ENCODE measurements around the gene NSD1.

NSD1 gene

GRCh38 chr5:177241768-177242167 is 108.2 kb downstream of the NSD1 start:
- TF ChIP-seq CTCF (IDR thresholded peaks at IDR 0.05; ENCODE audit: insufficient read depth, low read length) (no peak), POLR2AphosphoS5 (IDR thresholded peaks at IDR 0.05; ENCODE audit: low read depth) (no peak), SPI1 (IDR thresholded peaks at IDR 0.05; ENCODE audit: borderline replicate concordance, low read depth) (no peak), GABPA (IDR thresholded peaks at IDR 0.05; ENCODE audit: low read depth) (no peak), REST (IDR thresholded peaks at IDR 0.05; ENCODE audit: insufficient replicate concordance, low read depth) (no peak)
- no peaks in the 10 kb centered on the region for H3K27me3 ChIP-seq (ENCODE audit: insufficient read depth, poor library complexity, severe bottlenecking)
- no peak overlapping the region for H3K27ac ChIP-seq (replicated peaks)
- no peak for DNase-seq (ENCODE audit: low read depth in 1 of 2, low spot score in 1 of 2)
- no peak overlapping the region for H3K4me3 ChIP-seq (replicated peaks; ENCODE audit: insufficient read depth, low read length)

- Histone ChIP-seq H3K27ac (replicated peaks) (no peak overlapping the region), H3K4me3 (replicated peaks; ENCODE audit: insufficient read depth, low read length) (no peak overlapping the region), H3K27me3 (ENCODE audit: insufficient read depth, poor library complexity, severe bottlenecking) (no peaks in the 10 kb centered on the region)
- TF ChIP-seq GABPA (IDR thresholded peaks at IDR 0.05; ENCODE audit: low read depth) (no peak), REST (IDR thresholded peaks at IDR 0.05; ENCODE audit: insufficient replicate concordance, low read depth) (no peak), CTCF (IDR thresholded peaks at IDR 0.05; ENCODE audit: insufficient read depth, low read length) (no peak), SPI1 (IDR thresholded peaks at IDR 0.05; ENCODE audit: borderline replicate concordance, low read depth) (no peak), POLR2AphosphoS5 (IDR thresholded peaks at IDR 0.05; ENCODE audit: low read depth) (no peak)
- no peak for DNase-seq (ENCODE audit: low read depth in 1 of 2, low spot score in 1 of 2)
Measured at GRCh38 chr5:177242304-177242703, 108.7 kb downstream of the NSD1 start.

- no peak for DNase-seq (ENCODE audit: low read depth in 1 of 2, low spot score in 1 of 2)
- Histone ChIP-seq H3K27me3 (ENCODE audit: insufficient read depth, poor library complexity, severe bottlenecking) (no peaks in the 10 kb centered on the region), H3K27ac (replicated peaks) (no peak overlapping the region), H3K4me3 (replicated peaks; ENCODE audit: insufficient read depth, low read length) (no peak overlapping the region)
- no peak for TF ChIP-seq REST (IDR thresholded peaks at IDR 0.05; ENCODE audit: insufficient replicate concordance, low read depth)
- TF ChIP-seq CTCF (IDR thresholded peaks at IDR 0.05; ENCODE audit: insufficient read depth, low read length): no peak
- no peak for TF ChIP-seq GABPA (IDR thresholded peaks at IDR 0.05; ENCODE audit: low read depth)
- no peak for TF ChIP-seq POLR2AphosphoS5 (IDR thresholded peaks at IDR 0.05; ENCODE audit: low read depth)
- no peak for TF ChIP-seq SPI1 (IDR thresholded peaks at IDR 0.05; ENCODE audit: borderline replicate concordance, low read depth)
Measured at GRCh38 chr5:177249761-177250537, 116.4 kb downstream of the NSD1 start.
